NCI-H510A treated with DMSO at 0.1 percent for 48 hours (cell line): Measurements from ENCODE around the gene PTCH2.
A peak's percentile ranks its signal among the peaks of the same experiment; 100 is the strongest.
"Not testable (repeated sequence)": the region's sequence is repeated elsewhere in the genome, so short reads cannot be mapped to it uniquely, and the experiment has no call there.

Source experiments
- DNase-seq: peaks from one replicate; lab custom pipeline; 2025; lab: John Stamatoyannopoulos, UW

The PTCH2 gene

DNA sequence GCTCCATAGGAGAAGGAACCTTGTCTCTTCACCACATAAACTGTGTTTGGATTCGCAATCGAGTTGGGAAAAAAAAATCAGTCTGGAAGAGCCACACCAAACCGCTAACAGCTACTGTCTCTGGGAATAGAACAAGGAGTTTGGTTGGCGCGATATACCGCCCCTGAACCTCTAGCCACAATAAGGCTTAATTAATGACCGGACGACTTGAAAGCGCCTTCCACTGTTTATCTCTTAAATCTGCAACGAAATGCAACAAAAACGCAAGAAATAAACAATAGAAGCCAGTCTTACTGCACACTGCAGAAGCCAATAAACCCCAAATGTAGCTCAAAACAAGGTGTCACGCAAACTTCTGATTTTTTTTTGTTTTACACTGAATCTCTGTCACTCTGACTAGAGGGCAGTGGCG is 23.9 kb downstream of the PTCH2 start:
- no peak for DNase-seq

DNA sequence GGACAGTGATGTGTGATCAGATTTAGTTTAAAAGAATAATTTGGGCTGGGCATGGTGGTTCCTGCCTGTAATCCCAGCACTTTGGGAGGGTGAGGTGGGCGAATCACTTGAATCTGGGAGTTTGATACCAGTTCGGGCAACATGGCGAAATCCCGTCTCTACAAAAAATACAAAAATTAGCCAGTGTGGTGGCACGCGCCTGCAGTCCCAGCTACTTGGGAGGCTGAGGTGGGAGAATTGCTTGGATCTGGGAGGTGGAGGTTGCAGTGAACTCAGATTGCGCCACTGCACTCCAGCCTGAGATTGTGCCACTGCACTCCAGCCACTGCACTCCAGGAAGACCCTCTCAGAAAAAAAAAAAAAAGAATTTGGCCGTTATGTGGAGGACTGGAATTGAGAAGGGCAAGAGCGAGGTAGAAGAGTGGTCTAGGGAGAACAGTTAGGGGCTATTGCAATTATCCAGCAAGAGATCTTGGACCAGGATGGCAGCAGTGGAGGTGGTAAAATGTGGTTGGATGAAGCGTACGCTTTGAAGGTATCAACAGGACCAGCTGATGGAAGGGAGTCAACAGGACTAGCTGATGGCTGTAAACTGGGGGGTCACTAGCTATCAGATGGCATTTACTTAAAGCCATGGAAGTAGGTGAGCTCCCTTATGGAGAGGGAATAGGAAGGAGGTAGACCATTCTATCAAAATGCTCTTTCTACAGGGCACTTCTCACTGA is 25.1 kb downstream of the PTCH2 start:
- DNase-seq: no peak

DNA sequence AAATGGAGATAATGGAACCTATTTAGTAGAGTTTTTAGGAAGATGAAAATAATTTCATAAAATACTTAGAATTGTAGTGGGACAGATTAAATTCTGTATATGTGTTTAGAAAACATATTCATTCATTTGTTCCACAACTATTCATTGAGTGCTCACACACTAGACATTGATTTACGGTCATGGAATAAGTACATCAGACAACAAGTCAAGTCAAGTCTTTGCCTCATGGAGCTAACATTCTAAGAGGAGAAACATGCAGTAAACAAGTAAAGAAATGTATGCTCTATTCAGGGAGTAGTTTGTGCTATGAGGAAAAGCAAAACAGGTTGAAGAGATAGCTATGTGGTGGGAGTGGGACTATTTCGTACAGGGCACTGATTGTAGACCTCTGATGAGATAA is 25.7 kb downstream of the PTCH2 start:
- DNase-seq: no peak

DNA sequence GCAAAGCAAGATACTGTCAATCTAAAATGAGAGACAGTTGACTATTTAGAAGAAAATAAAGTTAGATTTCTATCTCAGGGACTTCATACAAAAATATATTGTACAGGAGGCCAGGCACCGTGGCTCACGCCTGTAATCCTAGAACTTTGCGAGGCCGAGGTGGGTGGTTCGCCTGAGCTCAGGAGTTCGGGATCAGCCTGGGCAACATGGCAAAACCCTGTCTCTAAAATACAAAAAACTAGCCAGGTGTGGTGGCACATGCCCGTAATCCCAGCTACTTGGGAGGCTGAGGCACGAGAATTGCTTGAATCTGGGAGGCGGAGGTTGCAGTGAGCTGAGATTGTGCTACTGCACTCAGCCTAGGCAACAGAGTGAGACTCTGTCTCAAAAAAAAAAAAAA is 27.1 kb downstream of the PTCH2 start:
- DNase-seq: not testable (repeated sequence)

DNA sequence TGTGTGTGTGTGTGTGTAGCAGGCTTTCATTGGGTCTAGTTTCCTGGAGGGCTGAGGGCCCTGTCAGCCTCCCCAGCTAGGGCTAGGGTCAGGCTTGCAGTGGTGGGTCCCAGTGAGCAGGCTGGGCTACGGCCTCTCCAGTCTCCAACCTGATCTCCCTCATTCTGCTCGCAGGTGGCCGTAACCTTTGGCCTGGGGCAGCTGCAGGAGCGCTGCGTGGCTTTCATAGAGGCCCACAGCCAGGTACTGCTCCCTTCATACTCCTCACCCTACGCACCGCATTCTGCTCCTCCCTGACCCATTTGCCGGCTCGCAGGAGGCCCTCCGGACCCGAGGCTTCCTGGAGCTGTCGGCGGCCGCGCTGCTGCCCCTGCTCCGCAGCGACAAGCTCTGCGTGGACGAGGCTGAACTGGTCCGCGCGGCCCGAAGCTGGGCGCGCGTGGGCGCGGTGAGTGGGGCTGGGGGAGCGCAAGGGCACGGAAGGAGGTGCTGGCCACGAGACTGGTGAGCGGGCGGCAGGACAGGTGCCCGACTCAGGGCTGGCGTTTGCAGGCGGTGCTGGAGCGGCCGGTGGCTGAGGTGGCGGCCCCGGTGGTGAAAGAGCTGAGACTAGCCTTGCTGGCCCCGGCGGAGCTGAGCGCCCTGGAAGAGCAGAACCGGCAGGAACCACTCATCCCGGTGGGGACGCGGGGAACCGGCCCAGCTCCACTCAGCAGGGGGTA is 30.1 kb downstream of the PTCH2 start:
- DNase-seq: no peak

GRCh38 chr1:44811234-44811633 is 31.8 kb downstream of the PTCH2 start:
- DNase-seq: no peak

GRCh38 chr1:44810762-44811105 is 32.3 kb downstream of the PTCH2 start:
- not testable (repeated sequence) for DNase-seq

DNA sequence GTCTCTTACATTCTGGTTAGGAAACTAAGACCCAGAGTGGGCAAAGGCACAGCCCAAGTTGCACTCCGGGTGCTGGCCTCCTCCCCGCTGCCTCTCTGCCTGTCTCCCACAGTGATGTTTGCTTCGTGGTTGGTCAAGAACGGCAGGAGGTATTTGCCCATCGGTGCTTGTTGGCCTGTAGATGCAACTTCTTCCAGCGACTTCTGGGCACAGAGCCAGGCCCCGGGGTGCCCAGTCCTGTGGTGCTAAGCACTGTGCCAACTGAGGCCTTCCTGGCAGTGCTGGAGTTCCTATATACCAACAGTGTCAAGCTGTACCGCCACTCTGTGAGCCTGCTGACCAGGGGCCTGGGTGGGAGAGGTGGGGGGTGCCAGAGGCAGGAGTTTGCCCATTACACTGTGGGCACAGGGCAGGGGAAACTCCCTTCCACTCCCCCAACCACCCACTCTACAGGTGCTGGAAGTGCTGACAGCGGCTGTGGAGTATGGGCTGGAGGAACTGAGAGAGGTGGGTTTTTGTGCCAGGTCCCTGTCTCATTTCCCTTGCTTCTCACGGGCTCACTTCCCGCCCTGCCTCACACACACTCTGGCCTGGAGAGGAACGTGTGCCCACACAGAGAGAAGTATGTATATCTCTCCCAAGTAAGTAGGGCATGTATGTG is 32.8 kb downstream of the PTCH2 start:
- DNase-seq: no peak

GRCh38 chr1:44808938-44809917 is 33.8 kb downstream of the PTCH2 start:
- DNase-seq: no peak

- no peak for DNase-seq
Observed at GRCh38 chr1:44808063-44808937, 34.8 kb downstream of the PTCH2 start, which contains the start of gene BTBD19. TSS of gene BTBD19 (plus strand) at chr1:44808523. CDS start at chr1:44808821, 298 bp downstream.

- peak; percentile 90 for DNase-seq
Observed at GRCh38 chr1:44807364-44808062, 35.5 kb downstream of the PTCH2 start.

GRCh38 chr1:44806704-44807363 is 36.2 kb downstream of the PTCH2 start, which contains the start of gene DYNLT4:
TSS of gene DYNLT4 (minus strand) at chr1:44807351. CDS start at chr1:44806668, 683 bp downstream.
- no peak for DNase-seq

- DNase-seq: no peak
Observed at GRCh38 chr1:44806025-44806703, 36.9 kb downstream of the PTCH2 start.

GRCh38 chr1:44805311-44806024 is 37.6 kb downstream of the PTCH2 start:
- DNase-seq: no peak

- DNase-seq: no peak
Observed at GRCh38 chr1:44803312-44804095, 39.5 kb downstream of the PTCH2 start.

DNA sequence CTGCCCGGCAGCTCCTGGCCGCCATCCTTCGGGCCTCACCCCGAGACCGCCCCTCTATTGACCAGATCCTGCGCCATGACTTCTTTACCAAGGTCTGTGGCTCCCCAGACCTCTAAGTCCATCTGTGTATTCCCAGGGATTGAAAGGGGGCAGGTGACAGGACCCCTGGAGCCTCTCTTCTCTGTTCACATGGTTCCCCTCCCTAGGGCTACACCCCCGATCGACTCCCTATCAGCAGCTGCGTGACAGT is 40.1 kb downstream of the PTCH2 start:
- no peak for DNase-seq

DNA sequence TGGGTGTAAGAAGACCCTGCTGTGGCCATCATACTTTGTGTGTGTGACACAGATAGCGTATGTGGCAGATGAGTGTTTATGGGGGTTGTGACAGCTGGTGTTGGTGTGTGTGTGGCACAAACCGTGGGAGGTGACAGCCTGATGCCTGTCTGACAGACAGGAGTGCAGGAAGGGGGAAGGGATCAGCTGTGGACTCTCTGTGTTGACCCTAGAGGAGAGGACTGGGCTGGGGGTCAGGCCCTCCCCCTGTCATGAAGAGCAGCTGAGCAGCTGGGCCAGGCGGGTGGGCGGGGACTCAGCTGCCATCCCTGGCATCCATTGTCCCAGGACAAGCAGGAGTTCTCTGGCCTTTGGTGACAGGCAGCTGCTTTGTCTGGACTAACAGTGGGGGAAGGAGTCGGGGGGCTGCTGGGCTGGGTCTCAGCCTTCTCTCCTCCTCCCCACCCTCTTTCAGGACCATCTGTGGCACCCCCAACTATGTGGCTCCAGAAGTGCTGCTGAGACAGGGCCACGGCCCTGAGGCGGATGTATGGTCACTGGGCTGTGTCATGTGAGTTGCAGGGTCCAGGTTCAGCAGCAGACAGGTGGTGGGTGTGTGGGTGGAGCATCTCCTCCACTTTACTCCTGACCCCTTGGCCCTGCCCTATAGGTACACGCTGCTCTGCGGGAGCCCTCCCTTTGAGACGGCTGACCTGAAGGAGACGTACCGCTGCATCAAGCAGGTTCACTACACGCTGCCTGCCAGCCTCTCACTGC is 40.6 kb downstream of the PTCH2 start:
- DNase-seq: no peak
